Adrenal gland (tissue), 12 donors: ENCODE measurements around the gene TAX1BP1. TPM values are rescaled to one million over a fixed set of nuclear protein-coding genes. Genes with fewer than 3 reads are reported as not detected.

Source experiments
- DNase-seq, 7 donors: peaks; one replicate each; pipeline ENCODE4 v3.0.0-alpha.2; 2019 to 2020
- H3K27ac ChIP-seq, 5 donors: fragments of 200-600 bp; sonication (generic) in 4 of 5; 1 replicate in 3 of 5; 2 replicates in 2 of 5; pipeline versions ENCODE4 v1.5.1 to v1.8.0; 2016 to 2020; ENCODE audit warnings: mild to moderate bottlenecking in 1 of 5
- H3K27me3 ChIP-seq: fragments of 200-600 bp; 2 replicates; pipeline ENCODE4 v1.8.0; 2021
- H3K36me3 ChIP-seq, 2 donors: fragments of 200-600 bp; replicated peaks in 1 of 2; 1 replicate in 1 of 2; 2 replicates in 1 of 2; pipeline versions ENCODE4 v1.5.1 to v1.8.0; 2018 to 2022
- H3K4me1 ChIP-seq, 2 donors: fragments of 200-600 bp; replicated peaks in 1 of 2; 1 replicate in 1 of 2; 2 replicates in 1 of 2; pipeline versions ENCODE4 v1.5.1 to v1.8.0; 2018 to 2021
- H3K4me3 ChIP-seq, 4 donors: fragments of 200-600 bp; sonication (generic) in 3 of 4; one replicate each; pipeline ENCODE4 v1.5.1; 2016 to 2018
- H3K9me3 ChIP-seq, 3 donors: fragments of 200-600 bp; sonication (generic) in 1 of 3; replicated peaks in 1 of 3; 1 replicate in 2 of 3; 2 replicates in 1 of 3; pipeline versions ENCODE4 v1.5.1 to v1.8.0; 2016 to 2021
- POLR2A ChIP-seq, 2 donors: fragments of 450-650 bp; IDR thresholded peaks; one replicate each; pipeline ENCODE4 v1.6.1; 2017; ENCODE audit warnings: antibody characterized with exemption in 2 of 2, mild to moderate bottlenecking in 2 of 2, moderate library complexity in 1 of 2
- WGBS, 4 donors: extraction: QIAGEN DNeasy Blood & Tissue Kit in 2 of 4; methylation state at CpG; one replicate each; pipeline versions ENCODE4 v1.1.5 to v1.1.7; 2013 to 2017; 5-methylcytosine and 5-hydroxymethylcytosine counted together
- intact Hi-C, 2 donors: fragments of 100-400 bp; cut with DNase I; formaldehyde crosslinking; loops; one replicate each; pipeline versions ENCODE4 v1.14.1 to v1.15.0; 2022 to 2023
- polyA plus RNA-seq, 3 donors: library from polyadenylated mRNA; stranded (reverse); fragments of 200-250 nt in 2 of 3; fragments of 350-450 nt in 1 of 3; fragmentation: Illumina TruSeq in 1 of 3; extraction: RNeasy Lipid Tissue Mini Kit (QIAGEN cat#74804) in 1 of 3; gene quantifications; one replicate each; pipeline ENCODE4 v1.2.3, GENCODE V29; 2013 to 2014
- total RNA-seq, 9 donors: library from RNA; depleted of rRNA in 4 of 9; stranded (reverse); fragments of >200 nt in 4 of 9; fragments of 120-200 nt in 1 of 9; fragmentation: NEBNext Ultra II Directional in 1 of 9; extraction: Animal tissue kit (Norgen Biotek cat#: 25700) in 1 of 9; gene quantifications; one replicate each; pipeline versions ENCODE4 v1.1.0 to v1.2.4, GENCODE V29; 2013 to 2023
- TF ChIP-seq, protein P1 (sequence below), 6 experiments: fragments of 450-650 bp in 4 of 6; fragments of 200-600 bp in 2 of 6; sonication (generic) in 1 of 6; IDR thresholded peaks; 1 replicate in 5 of 6; 2 replicates in 1 of 6; pipeline versions ENCODE4 v1.5.1 to v1.8.0; 2016 to 2021; ENCODE audit warnings: antibody characterized with exemption in 6 of 6, mild to moderate bottlenecking in 2 of 6, moderate library complexity in 1 of 6
- donor health status: healthy with polysubstance abuse.
- donor health status: Bipolar disorder and iron deficiency.
- donor health status: DM: yes; HTN: yes; CAD: no.
- donor health status: DM: no; HTN: no; CAD: no.
- donor health status: DM: no; HTN: no; CAD: no.
- donor health status: DM: yes; HTN: yes; CAD: no.

Gene TAX1BP1
- total and polyA plus RNA-seq, 12 donors, result 66.5 to 274 (median 173) TPM

- Histone ChIP-seq H3K27ac (peak overlapping the region in 3 of 5 donors; percentile 53 to 89 (median 86)), H3K36me3 (no peaks in the 10 kb centered on the region), H3K27me3 (no peaks in the 10 kb centered on the region), H3K4me3 (no peak overlapping the region), H3K4me1 (peaks cover 45 to 49% of the 10 kb centered on the region in 2 donors), H3K9me3 (no peaks in the 10 kb centered on the region)
- intact Hi-C loops, result no loop called here
- DNase-seq, result no peak
- 65 to 72% (median 69%) methylated on average over 17 of the region's 17 CpGs for WGBS, 4 donors
- TF ChIP-seq, protein P1, sequence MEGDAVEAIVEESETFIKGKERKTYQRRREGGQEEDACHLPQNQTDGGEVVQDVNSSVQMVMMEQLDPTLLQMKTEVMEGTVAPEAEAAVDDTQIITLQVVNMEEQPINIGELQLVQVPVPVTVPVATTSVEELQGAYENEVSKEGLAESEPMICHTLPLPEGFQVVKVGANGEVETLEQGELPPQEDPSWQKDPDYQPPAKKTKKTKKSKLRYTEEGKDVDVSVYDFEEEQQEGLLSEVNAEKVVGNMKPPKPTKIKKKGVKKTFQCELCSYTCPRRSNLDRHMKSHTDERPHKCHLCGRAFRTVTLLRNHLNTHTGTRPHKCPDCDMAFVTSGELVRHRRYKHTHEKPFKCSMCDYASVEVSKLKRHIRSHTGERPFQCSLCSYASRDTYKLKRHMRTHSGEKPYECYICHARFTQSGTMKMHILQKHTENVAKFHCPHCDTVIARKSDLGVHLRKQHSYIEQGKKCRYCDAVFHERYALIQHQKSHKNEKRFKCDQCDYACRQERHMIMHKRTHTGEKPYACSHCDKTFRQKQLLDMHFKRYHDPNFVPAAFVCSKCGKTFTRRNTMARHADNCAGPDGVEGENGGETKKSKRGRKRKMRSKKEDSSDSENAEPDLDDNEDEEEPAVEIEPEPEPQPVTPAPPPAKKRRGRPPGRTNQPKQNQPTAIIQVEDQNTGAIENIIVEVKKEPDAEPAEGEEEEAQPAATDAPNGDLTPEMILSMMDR (IDR thresholded peaks at IDR 0.05), result no peak
- no peak for TF ChIP-seq POLR2A (IDR thresholded peaks at IDR 0.05)
Measured at GRCh38 chr7:27872356-27873275, 132.7 kb downstream of the TAX1BP1 start.

DNA sequence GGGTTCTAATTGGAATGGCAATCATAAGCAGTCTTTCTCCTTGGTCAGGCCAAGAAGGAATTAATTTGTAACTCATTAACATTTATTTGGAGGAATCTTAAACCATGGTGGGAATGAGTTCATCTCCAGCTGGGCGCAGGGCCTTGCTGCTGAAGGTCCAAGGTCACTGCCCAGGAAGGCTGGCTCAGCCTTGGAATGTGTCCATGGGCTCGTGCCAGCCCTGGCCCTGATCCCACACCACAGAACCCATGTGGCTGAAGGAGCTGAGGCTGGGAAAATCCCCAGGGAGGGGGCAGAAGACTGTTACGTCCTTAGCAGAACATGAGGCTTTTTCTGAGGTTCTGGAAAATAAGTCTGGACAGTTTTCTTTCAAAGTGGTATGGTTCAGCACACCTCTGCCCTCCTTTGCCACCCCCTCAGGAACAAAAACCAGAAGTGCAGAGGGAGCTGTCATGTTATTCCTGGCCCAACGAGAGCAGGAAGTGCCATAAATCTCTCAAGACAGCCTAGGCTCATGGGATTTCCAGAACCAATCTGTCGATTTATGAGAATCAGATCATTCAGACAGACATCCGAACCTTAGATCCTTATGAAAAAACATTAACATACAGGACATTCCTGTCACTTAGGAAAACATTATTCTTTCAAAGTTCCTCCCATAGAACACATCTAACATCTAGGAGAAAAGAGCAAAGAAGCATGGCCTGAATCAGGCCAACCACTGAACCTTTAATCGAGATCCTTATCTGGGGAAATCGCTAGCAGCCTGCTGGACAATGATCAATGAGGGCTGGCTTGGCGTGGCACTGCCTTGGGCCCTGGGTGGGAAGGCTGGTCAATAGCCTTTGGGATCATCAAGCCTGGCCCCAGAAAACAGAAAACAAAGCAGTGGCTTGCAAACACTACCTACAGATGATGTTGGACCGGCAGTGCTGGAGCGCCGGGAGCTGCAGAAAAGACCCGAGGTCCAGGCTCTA, 134.3 kb downstream of the TAX1BP1 start:
- peak; percentile 86 to 93 (median 89) for DNase-seq
- intact Hi-C loops, result no loop called here
- H3K4me1 ChIP-seq, result peaks cover 45 to 49% of the 10 kb centered on the region in 2 donors
- no peaks in the 10 kb centered on the region for H3K36me3 ChIP-seq
- TF ChIP-seq, protein P1 (IDR thresholded peaks at IDR 0.05), result no peak
- TF ChIP-seq POLR2A (IDR thresholded peaks at IDR 0.05), result no peak
- H3K9me3 ChIP-seq, result no peaks in the 10 kb centered on the region
- H3K27me3 ChIP-seq, result no peaks in the 10 kb centered on the region
- peak overlapping the region; percentile 15 to 89 (median 63) for H3K27ac ChIP-seq
- WGBS, 4 donors, result 42 to 54% (median 46%) methylated on average over 13 of the region's 13 CpGs
- no peak overlapping the region for H3K4me3 ChIP-seq

GRCh38 chr7:27875061-27875460, 135.1 kb downstream of the TAX1BP1 start:
- intact Hi-C loops, result no loop called here
- Histone ChIP-seq H3K4me3 (no peak overlapping the region), H3K27ac (peak overlapping the region in 4 of 5 donors; percentile 40 to 89 (median 74)), H3K36me3 (no peaks in the 10 kb centered on the region), H3K4me1 (peaks cover 45 to 49% of the 10 kb centered on the region in 2 donors), H3K9me3 (no peaks in the 10 kb centered on the region), H3K27me3 (no peaks in the 10 kb centered on the region)
- 83 to 91% (median 87%) methylated on average over 9 of the region's 9 CpGs for WGBS, 4 donors
- TF ChIP-seq, protein P1 (IDR thresholded peaks at IDR 0.05), result no peak
- no peak for TF ChIP-seq POLR2A (IDR thresholded peaks at IDR 0.05)
- DNase-seq, result no peak

GRCh38 chr7:27875832-27876231, 135.9 kb downstream of the TAX1BP1 start:
- Histone ChIP-seq H3K36me3 (no peaks in the 10 kb centered on the region), H3K27ac (peak overlapping the region in 1 of 5 donors; percentile 40), H3K4me3 (no peak overlapping the region), H3K4me1 (peaks cover 38 to 41% of the 10 kb centered on the region in 2 donors), H3K9me3 (no peaks in the 10 kb centered on the region), H3K27me3 (no peaks in the 10 kb centered on the region)
- no peak for DNase-seq
- TF ChIP-seq, protein P1 (IDR thresholded peaks at IDR 0.05), result no peak
- no peak for TF ChIP-seq POLR2A (IDR thresholded peaks at IDR 0.05)
- 92 to 95% (median 93%) methylated on average over 2 of the region's 2 CpGs for WGBS, 4 donors
- intact Hi-C loops, result no loop called here
